Cerebellar cortex (tissue), 1 donor: ENCODE results near the gene ANXA8.
"Not testable (repeated sequence)": the region's sequence is repeated elsewhere in the genome, so short reads cannot be mapped to it uniquely, and the experiment has no call there.

ENCODE experiments used
- DNase-seq: peaks from one replicate; pipeline ENCODE4 v3.0.0-alpha.2; 2015; ENCODE audit warnings: low spot score

The ANXA8 gene

DNA sequence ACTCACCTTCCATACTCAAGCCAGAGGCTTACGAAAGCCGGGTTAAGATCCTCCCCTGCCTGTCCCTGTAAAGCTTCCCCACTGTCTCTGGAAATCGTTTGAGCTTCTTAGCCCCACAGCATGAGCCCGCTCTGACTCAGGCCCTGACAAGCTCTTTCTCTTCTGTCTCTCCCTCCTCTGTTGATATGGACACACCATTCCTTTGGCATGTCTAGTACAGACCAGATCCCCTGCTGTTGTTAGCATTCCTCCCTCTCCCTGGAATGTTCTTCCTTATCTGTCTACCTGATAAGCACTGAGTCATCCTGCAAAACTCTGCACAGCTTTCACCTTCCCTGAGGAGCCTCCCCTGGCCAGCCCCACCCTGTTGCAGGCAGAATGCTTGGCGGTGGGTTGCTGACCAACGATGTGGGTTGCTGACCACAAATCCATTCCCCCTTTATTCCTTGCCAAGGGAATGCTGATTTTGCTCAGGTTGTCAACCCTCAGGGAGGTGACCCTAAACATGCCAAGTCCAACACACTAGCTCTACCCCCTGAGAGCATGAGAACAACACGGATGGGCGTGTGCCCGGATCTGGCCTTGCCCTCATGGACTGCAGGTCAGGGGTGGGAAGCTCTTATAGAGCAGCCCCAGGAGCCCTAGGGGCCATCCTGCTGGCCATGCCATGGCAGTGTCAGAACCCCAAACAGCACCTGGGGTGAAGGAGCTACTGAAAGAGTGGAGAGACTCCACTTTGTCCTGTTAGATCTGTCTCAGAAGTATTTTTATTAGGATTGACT, 21.1 kb downstream of the ANXA8 start:
- not testable (repeated sequence) for DNase-seq

DNA sequence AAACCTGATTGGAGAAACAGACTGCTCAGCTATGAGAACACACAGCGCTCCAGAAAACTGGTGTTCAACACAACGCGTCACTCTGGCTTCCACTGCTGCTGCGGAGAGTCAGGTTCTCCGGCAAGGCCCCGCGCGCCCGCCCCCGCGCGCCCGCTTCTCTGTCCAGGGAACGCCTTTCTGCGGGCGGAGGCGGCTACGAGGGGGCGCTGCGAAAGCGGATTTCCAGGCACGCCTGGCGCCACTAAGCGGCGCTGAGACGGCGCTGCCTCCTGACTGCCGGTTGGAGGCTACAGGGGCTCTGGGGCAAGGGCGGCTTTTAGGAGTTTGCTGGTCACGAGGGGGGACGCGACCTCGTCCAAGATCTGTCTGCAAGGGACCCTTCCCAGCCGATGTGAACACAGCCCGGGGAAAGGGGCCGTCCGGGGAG, 22.6 kb downstream of the ANXA8 start:
- peak; percentile 28 for DNase-seq

DNA sequence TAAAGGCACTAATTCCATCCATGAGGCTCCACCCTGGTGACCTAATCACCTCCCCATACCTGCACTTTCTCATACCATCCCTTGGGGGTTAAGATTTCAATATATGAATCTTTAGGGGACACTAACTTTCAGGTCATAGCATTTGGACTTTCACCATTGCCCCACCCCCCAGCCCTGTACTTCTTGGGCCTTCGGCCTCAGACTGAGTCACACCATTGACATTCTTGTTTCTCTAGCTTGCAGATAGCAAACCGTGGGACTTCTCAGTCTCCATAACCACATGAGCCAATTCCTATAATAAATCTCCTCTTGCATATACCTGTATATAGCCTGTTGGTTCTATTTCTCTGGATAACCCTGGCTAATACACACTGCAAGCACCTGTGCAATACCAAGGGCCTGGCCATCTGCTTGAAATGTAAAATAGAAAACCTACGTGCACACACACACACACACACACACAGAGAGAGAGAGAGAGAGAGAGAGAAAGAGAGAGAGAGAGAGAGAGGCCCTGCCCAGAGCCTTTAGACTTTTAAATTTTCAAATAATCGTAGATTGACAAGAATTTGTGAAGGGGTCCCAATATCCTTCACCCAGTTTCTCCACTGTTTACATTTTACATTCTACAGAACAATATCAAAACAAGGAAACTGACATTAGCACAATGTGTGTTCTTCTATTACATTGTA, 25.3 kb downstream of the ANXA8 start:
- DNase-seq: no peak

DNA sequence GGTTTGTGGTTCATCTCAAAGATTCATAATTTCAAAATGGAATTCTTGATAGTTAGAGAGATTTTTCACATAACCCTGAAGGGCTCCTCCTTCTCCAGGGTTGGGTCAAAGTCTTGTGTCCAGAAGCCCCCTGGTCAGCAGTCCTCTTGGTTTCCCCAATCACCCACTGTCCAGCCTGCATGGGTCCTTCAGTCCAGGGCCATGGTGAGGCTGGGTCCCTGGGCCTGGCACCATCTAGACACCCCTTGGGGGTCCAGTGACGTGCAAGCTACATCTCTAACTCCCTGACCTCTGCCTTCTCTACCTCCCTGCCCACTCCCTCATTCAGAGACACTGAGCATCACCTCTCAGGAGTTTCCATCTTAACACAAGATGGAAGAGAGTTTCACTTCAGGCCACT, 26.1 kb downstream of the ANXA8 start:
- no peak for DNase-seq

DNA sequence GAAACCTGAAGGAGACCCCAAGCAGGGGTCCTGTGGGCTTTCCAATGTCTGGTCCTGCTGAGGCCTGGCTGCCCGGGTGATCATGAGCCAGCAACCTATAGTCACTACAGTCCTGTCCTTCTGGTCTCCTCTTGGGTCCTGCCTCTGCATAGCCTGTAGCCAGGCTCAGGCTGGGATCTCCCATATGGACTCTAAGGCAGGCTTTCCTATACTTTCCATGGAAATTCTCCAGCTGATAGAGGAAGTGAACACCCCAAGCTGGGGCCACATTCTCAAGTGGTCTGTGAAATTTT, 26.4 kb downstream of the ANXA8 start:
- DNase-seq: no peak

DNA sequence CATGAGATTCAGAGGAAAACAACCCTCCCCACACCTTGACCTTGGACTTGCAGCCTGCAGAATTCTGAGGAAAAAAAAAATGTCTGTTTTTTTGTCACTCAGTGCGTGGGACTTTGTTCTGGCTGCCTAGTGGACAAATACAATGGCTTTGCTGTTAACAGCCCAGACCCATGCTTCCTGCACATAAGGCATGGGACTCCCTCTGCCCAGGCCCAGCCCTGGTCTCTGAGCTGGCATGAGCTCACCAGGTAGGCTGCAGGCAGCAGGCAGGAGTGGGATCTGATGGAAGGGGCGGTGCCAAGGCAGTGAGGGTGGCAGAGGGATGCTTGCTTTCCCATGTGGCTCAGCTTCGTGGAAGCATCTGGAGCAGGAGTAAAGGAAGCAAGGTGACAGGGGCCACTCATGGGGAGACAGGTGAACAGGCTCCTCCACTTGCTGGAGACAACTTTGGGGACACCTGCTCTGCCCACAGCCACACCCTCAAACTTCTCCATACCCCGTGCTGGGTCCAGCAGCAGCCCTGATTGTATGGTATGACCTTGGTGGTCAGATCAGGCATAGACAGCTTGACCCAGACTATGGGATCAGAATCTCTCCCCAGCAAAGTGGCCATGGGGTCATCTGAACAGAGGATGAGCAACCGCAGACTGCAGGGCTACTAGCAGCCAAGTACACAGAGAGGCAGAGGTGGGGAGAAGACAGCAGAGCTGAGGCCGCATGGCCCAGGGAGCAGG, 27.0 kb downstream of the ANXA8 start:
- DNase-seq: no peak

DNA sequence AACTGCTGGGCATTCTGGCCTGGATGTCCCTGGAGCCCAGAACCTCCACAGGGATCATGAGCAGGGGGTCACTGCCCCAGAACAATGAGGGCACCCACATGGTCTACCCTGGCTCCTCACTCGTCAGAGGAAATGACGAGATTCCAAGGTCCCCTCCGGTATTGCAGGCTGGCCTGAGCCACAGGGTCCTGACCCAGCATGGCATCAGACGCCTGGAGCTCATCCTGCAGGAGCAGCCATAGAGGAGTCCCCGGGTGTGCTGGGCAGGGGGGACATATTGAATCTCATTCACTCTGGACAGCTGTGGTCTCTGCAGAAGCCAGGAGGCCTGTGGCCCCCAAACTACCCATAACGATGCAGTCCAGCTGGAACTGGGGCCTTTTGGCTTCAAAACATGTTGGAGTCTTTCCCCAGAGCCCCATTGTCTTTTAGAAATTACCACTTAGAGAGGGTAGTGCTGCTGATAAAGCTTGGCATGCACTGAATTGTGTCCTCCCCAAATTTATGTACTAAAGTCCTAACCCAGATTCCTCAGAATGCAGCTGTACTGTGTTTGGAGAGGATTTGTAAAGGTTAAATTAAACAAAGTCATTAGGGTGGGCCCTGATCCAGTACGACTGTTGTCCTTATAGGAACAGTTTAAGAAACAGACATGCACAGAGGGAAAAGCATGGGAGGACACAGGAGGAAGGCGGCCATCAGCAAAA, 27.7 kb downstream of the ANXA8 start:
- no peak for DNase-seq

DNA sequence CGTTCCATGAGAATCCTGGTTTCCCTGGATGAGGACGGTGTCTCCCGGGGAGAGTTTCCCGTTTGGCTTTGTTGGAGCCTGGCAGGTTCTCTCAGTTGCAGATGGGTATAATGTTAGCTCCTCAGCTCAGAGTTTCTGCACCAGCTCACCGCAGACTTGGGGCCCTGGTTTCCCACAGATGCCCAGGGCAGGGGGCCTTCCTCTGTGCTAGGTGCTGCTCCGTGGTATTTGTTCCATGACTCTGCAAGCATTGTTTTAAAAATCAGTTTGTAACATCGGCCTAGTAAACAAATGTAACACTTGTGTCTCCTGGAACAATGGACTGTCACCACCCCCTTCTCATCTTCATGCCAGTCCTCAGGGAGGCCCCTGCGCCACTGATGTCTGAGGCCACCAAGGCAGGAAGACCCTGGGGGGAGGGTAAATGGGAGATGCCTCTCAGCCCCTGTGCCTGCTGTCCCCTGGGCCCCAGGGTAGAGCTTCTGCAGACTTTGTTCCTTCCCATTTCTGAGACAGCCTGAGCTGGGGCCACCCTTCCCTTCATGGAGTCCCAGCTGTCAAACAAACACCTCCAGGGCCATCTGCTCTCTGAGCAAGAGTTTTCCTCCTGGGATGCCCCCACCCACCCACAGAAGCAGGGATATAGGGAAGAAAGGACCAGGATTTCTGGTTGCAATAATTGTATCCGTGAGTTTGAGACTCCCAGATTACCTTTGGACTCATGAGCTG, 28.4 kb downstream of the ANXA8 start:
- DNase-seq: not testable (repeated sequence)

DNA sequence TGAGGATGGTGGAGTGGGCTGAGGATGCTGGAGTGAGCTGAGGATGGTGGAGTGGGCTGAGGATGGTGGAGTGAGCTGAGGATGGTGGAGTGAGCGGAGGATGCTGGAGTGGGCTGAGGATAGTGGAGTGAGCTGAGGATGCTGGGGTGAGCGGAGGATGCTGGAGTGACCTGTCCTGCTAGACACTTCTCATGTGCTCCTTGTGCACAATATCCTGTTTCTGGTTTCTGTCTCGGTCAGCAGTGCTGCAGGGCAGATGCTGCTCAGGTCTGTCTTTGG, 29.2 kb downstream of the ANXA8 start:
- no peak for DNase-seq

DNA sequence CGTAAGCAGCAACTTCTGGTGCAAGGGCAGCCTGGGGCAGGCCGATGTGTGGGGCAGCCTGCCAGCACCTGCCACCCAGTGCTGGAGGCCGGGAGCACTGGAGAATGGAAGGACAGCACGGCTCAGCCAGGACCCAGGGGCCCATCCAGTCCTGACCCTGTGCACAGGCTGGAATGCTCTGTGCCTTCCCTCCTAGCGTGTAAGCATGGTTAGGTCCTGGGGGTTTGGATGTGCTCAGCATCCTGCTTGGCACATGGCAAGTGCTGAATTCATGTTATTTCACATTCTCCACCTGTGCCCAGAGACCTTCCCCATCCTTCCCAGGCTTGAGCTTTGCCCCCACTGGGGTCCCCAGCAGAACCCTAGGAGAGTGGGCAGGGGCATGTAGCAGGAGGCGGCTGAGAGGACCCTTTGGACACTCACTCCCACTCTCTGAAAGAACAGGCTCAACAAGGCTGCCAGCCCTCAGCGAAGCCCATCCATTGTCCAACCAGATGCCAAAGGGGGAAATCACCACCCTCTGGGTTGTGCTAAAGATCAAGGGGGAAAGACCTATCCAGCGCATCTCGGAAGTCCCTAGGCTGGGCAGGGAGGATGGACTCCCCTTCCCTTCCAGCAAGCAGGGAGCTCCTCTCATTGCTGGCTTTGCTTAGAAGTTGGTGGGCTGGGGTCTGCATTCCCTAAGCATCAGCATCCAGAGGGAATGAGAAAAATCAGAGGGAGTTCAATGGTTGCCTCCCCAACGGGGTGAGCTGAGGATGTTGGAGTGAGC, 29.7 kb downstream of the ANXA8 start:
- no peak for DNase-seq

DNA sequence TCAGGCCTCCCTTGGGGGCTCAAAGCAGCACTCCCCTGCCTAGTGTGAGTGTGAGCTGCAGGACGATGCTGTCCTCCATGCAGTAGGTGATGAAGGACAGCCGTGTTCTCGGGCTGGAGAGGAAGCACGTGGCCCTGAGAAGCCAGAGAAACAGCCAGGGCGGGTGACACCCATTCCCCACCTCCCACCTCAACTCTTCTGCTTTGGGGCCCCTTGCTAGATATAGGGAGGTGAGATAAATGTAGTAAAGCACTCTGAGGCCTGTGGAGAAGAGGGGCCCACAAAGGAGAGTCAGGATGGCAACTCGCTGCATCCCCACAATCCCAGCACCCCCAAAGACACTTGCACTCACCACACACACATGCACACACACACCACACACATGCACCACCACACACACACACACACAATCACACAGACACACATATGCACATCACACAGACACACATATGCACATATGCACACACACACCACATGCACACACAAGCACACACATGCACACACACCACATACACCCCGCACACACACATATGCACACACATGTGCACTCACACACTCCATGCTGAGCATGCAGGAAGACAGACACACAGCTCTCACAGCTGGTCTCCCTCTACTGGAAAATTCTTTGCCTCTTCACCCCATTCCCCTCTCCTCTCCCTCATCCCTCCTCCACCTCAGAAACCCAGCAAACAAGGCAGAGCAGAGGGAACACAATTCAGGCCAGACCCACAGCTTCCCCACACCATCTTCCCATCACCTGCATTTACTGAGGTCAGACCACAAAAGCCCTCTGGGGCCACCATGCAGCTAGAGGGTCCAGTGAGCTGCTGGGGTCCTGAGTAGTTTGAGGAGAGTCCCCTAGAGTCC, 30.5 kb downstream of the ANXA8 start:
- DNase-seq: no peak

DNA sequence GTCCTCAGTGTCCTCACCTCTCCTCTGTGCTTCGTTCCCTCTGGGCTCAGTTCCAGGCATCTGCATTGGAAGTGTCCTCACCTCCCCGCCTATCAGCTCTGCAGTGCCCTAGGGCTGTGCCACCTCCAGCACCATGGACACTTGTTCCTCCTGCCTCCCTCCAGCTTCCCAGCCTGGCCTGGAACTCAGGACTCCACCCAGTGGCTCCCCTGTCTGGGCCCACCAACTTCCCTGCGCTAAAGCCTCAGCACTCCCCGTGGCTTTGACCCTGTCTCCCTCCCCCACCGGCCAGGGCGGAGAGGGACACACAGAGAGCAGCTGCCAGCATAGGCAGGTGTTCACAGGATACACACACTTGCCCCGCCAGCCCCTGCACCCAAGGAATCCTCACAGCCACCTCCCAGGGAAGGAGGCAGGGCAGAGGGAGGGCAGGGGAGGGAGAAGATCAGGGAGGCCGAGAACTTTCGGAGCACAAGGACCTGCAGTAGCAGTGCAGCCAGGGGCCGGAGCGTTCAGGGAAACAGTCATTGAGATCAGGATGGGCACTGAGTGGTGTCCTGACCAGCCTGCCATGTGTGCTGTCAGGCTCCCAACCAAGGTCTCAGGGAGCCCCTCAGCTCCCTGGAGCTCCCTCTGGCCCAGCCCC, 31.3 kb downstream of the ANXA8 start:
- DNase-seq: no peak

DNA sequence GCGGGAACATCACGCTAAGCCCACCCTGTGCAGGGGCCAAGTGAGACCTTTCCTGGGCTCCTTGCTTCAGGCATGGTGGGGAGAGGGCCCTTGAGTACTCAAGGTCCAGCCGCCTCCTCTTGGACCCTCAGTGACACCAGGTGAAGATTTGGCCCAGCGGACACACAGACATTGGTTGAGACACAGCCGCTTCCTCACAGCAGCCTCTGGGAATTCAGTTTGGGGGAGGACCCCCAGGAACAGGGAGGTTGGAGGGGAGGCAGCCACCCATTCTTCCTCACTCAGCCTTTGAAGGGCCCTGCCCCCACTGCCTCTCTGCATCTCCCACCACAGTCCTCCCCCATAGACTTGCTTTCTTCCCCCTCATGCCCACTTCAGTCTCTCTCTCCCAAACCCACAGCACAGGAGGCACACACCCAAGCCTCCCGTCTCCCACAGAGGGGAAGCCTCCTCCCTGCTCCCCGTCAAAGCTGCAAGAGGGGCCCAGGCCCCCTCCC, 31.9 kb downstream of the ANXA8 start:
- DNase-seq: no peak

DNA sequence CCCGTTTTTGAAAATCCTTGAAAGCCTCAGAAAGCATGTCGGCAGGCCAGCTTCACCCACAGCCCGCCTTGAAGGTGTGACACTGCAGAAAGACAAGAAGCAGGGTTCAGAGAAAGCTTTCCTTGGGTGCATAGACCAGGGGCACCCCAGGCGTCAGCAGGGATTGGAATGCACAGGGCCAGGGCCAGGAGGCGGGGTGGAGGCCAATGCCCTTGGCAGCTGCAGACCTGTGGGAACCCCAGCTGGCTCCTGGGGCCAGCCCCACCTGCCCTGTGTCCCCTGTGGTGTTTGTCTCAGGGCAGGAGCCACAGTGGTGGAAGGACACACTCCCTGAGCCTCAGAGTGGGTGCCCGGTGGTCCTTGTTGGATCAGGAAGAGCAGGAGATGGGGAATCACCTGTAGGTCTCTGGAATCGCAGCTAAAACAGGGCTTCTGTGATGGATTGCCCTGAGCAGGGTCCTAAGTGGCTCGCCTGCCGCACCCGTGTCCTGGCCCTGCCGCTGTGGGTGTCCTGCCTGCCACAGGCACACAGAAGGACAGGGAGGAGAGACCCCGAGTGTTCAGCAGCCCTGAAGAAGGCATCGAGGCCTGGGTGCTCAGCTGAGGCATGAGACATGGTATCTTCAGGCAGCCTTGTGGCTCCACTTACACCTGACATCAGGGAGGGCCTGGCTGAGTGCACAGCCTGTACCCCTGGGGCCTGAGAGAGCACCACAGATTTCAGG, 32.5 kb downstream of the ANXA8 start:
- DNase-seq: no peak

DNA sequence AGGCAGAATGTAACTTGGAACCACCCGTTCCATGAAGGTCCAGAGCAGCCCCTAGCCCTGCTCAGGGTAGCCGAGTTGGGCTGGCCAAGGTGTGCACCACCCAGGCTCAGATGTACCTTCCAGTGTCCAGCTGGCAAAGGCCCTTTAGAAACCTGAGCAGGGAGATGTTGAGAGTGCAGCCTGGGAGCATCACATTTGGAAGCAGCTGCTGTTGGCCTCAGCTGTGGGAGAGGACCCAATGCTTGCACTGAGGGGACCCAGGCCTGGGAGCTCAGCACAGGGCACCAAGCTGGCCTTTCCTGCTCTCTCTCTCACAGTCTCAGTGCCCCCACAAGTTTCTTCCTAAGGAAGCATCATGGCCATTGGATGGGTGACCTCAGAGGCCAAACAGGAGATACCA, 33.5 kb downstream of the ANXA8 start:
- no peak for DNase-seq

DNA sequence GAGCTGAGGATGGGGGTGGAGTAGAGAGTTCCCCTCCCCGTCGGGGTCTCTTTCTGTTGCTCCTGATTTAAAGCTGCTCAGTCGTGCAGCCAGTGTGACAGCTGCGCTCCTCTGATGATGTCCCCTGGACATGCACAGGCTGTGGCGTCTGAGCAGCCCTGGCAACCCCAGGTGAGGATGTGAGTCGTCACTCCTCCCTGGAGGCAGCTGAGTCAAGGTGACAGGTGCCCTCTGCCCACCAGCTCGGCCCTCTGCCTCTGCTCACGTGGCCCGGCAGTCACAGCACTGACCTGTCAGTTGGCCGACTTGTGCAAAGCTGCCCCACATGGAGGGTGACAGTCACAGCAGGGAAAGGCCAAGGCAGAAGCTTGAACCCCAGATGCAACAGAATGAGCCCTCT, 33.9 kb downstream of the ANXA8 start:
- no peak for DNase-seq

DNA sequence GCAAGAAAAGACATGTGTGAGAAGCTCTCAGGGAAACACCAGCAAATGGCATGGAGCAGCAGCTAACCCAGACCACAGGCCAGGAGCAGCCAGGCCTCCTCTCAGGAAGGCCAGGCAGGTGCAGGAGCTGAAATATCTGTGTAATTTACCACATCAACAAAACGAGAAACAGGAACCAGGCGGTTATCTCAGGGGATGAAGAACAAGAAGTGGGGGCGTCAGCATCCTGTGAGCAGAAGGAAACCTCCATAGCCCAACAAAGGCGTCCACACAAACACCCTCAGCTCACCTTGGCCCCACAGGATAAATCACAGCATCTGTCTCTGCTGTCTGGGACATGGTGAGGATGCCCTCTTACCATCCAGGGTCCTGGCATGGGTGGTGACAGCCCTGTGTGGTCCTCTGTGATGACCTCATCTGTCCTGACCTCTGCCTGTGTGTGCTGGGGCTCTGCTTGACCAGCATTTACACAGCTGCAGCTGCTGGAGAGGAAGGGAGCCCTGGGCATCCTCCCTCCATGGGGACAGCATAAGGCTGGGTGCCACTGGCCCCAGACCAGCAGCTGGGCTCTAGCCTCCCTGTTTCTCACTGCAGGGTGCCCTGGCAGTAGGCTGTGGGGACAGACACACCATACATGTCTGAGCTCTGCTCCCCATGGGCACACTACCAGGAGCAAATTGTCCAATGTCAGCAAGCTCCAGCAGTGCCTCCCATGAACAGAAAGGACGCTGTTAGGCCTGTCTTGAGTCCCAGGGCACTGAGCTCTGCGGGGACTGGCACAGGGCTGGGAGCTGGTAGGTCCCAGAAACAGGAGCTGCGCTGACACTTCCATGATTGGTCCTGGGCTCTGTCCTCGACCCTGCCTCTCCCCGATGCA, 34.6 kb downstream of the ANXA8 start:
- no peak for DNase-seq

DNA sequence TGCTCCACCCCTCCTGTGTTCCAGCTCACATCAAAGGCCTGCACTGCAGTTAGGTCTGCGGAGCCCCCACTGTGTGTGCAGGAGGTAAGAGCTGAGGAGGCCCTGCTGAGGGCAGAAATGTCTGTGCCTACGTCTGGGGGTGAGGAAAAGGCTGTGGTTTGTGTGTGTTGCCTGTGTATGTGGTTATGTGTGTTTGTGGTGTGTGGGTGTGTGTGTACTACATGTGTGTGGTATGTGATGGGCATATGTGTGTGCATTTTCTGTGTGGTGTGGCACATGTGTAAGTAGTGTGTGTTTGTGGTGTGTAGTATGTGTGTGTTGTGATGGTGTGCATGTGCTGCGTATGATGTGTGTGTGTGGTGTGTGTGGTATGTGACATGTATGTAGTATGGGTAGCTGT, 36.2 kb downstream of the ANXA8 start:
- no peak for DNase-seq
